KG1 (cell line): ENCODE results near the gene PFKFB3.

ENCODE experiments used
- DNase-seq: peaks from one replicate; lab custom pipeline; 2025; lab: John Stamatoyannopoulos, UW

The PFKFB3 gene

GRCh38 chr10:6220418-6221191 lies 17.9 kb downstream of the PFKFB3 start:
- DNase-seq, result no peak

GRCh38 chr10:6221192-6221940 lies 18.6 kb downstream of the PFKFB3 start:
- DNase-seq, result no peak

DNA sequence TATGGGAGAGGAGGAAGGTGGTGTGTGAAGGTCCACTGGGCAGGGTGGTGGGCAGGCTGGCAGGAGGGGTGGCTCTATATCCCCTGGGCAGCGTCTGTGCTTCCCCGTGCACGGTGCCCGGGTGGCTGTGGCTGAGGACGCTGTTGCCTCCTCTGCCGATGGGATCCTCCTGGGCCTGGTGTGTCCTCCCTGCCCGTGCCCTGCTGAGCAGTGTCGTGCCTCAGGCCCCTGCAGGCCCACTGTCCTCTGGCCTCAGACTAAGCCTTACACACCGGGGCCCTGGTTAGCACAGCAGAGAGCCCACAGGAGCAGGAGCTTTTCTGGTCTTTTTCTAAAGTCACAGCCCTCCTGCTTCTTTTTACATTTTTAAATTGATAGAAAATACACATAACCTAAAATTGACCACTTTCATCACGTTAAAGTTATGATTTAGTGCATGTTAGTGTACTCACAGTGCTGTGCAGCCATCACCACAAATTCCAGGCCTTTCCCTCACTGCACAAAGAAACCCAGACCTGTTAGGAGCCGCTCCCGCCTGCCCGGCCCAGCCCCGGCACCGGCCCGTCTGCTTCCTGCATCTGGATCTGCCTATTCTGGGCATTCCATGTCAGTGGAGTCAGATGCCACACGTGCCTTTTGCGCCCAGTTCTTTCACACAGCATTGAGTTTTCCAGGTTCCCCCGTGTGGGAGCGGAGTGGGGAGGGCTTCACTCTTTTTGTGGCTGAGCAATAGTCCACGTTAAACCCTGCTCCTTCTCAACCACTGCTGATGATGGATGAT lies 19.4 kb downstream of the PFKFB3 start:
- DNase-seq, result no peak

- DNase-seq, result no peak
Measured at GRCh38 chr10:6222755-6223154, 20.0 kb downstream of the PFKFB3 start.

DNA sequence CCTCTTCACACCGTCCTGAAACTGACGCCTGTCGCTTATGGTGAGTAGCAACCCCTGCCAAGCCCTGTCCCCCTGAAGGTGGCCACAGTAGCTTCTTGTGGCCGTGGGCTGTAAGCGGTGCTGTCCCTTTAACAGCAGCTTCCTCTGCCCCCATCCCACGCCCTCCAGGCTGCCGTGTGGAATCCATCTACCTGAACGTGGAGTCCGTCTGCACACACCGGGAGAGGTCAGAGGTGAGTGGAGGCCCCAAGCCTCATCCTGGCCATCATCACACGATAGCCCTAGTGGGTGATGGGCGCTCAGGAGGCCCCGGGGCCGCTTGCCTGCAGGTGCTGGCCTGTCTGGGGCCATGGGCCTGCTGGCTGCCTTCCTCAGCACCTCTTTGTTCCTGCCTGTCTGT lies 21.2 kb downstream of the PFKFB3 start:
- DNase-seq, result no peak

DNA sequence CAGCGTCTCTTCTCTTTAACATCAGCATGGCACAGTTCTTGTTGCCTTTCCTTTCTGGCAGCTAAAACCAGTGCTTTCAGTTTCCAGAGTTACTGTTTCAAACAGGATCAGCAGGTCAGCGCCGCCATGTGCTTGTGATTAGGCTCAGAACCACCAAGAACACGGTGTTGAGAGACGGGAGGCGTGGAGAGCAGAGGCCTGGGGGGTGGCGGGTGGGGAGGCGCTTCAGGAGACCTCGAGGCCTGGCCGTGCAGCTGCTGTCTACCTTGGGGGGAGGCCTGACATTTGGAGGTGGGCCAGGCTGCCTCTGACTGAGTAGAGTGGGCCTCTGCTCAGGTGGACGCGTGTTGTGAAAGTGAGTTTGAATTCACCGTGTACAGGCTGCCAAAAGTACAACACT lies 22.0 kb downstream of the PFKFB3 start:
- DNase-seq, result no peak

GRCh38 chr10:6225263-6225814 lies 22.6 kb downstream of the PFKFB3 start:
- no peak for DNase-seq

- DNase-seq, result no peak
Measured at GRCh38 chr10:6226216-6226615, 23.5 kb downstream of the PFKFB3 start.

DNA sequence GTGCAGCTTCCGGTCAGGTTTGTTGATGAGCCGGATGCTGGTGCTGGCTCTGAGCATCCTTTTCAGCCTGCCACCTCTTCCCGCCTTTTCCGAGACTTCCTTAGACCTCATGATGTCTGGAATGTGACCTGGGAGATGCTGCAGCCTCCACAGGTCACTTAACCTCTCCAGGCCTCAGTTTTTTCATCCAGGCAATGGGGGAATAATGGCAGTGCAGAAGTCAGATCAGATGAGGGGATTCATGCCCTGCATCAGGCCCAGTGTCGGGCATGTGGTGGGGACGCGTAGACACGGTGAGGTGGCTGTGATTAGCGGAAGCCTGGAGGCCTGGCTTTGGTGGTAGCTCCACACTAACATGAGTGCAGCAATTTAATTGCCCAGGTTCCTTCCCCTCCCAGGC lies 24.6 kb downstream of the PFKFB3 start:
- no peak for DNase-seq

GRCh38 chr10:6228010-6228511 lies 25.3 kb downstream of the PFKFB3 start:
- DNase-seq, result no peak

DNA sequence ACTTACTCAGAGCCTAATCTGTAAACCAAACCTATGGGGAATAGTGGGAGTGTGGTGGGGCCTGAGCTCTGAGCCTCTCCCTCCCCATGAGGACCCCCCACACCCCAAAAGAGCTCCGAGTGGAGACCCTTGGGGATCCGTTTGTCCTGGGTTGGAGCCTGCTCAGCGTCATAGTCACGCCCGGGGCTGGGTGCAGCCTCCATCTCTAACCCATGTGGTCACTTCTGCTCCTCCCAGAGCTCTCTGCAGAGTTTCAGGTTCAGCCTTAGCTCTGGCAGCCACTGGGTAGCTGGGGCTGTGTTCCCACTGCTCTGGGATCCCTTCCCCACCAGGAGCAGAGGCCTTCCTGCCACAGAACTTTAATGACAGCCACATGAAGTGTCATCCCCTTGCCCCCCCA lies 25.9 kb downstream of the PFKFB3 start:
- DNase-seq, result no peak

DNA sequence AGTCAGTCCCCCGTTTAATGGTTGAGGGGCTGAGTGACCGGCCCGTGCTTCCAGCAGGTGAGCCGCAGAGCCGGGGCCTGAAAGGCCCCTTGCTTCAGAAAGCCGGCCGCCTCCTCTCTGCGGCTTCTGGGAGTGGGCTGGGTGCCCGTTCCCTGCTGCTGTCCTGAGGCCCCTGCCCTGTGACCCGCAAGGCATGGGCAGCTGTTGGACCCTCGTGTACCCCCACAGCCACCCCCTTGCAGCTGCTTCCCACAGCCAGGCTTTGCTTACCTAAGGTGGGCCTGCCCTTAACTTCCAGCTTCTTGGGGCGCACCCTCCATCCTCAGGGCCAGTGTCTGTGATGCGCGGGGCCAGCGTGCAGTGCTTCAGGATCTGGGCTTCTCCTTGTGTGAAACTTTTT lies 26.6 kb downstream of the PFKFB3 start:
- DNase-seq, result no peak

DNA sequence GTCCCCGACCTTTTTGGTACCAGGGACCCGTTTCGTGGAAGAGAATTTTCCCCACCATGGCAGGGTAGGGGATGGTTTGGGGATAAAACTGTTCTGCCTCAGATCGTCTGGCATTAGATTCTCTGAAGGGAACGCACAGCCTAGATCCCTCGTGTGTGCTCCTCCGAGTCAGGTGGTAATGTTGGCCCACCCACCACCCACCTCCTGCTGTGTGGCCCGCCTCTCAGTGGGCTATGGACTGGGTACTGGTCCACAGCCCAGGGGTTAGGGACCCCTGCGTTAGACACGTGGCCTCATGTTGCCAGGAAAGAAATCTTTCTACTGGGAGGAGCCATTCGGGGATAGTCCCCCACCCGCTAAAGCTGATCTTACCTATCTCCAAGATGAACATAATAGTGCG lies 27.0 kb downstream of the PFKFB3 start:
- DNase-seq, result no peak

GRCh38 chr10:6230315-6230714 lies 27.6 kb downstream of the PFKFB3 start:
- no peak for DNase-seq

DNA sequence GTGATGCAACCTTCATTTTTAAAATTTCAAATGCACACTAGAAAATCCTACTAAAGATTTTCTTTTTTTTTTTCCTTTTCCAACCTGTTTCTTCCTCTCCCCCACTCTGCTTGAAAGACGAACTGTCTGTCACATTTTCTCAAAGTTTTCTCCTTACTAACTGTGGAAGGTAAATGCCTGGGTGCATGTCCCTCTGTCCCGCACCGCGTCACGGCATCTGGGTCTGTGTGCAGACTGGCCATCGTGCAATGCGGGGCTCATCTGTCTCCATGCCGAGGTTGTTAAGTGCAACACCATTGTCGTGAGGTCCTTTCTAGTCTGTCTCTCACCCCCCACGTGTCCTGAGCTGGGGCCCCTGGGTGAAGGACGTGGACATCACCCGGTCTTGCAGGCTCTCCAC lies 28.4 kb downstream of the PFKFB3 start:
- DNase-seq, result no peak

DNA sequence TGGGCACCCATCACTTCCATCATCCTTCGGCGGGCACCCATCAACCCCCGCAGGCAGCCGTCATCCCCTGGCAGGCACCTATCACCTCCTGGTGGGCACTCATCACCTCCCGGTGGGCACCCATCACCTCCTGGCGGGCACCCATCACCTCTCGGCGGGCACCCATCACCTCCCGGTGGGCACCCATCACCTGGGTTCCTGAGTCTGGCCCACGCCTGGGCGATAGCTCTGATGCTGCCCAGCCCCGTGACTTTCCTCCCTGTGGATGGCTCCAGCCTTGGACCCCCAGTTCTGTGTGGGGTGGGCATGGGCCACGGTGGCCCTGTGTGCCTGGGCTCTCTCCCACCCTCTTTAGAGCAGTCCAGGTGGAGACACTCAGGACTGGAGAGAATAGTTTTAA lies 29.0 kb downstream of the PFKFB3 start:
- no peak for DNase-seq

DNA sequence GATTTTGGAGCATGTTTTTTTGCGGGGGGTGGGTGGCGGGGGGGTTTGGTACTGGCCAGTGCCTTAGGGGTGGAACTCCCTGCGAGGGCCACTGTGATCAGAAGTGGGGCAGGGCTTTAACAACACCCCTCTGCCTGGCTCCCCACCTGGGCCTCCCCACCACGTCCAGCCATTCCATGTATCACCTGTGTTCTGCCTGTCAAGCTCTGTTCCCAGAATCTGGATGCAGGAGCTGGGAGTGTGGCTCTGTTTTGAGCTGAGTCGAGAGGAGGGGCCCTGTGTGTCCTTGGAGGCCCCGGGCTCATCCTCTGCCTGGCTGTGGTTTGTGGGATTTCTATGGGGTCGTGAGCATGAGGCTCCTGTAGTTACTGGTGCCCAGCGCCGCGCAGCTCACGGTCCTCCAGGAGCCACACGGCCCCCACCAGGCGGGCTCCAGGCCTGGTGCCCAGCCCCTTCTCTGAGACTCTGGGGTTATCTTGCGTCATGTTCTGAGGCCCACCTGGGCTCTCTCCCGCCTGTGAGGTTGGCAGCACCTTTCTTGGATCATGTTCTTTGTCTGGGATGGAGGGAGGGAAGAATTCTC lies 29.6 kb downstream of the PFKFB3 start:
- DNase-seq, result no peak

DNA sequence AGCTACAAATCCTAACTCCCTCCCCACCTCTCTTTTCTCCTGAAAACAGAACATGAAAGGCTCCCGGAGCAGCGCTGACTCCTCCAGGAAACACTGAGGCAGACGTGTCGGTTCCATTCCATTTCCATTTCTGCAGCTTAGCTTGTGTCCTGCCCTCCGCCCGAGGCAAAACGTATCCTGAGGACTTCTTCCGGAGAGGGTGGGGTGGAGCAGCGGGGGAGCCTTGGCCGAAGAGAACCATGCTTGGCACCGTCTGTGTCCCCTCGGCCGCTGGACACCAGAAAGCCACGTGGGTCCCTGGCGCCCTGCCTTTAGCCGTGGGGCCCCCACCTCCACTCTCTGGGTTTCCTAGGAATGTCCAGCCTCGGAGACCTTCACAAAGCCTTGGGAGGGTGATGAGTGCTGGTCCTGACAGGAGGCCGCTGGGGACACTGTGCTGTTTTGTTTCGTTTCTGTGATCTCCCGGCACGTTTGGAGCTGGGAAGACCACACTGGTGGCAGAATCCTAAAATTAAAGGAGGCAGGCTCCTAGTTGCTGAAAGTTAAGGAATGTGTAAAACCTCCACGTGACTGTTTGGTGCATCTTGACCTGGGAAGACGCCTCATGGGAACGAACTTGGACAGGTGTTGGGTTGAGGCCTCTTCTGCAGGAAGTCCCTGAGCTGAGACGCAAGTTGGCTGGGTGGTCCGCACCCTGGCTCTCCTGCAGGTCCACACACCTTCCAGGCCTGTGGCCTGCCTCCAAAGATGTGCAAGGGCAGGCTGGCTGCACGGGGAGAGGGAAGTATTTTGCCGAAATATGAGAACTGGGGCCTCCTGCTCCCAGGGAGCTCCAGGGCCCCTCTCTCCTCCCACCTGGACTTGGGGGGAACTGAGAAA lies 30.4 kb downstream of the PFKFB3 start:
- DNase-seq, result no peak

GRCh38 chr10:6233725-6234277 lies 31.1 kb downstream of the PFKFB3 start:
- DNase-seq, result no peak

DNA sequence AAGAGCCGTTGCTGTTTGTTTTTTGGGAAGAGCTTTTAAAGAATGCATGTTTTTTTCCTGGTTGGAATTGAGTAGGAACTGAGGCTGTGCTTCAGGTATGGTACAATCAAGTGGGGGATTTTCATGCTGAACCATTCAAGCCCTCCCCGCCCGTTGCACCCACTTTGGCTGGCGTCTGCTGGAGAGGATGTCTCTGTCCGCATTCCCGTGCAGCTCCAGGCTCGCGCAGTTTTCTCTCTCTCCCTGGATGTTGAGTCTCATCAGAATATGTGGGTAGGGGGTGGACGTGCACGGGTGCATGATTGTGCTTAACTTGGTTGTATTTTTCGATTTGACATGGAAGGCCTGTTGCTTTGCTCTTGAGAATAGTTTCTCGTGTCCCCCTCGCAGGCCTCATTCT lies 31.6 kb downstream of the PFKFB3 start:
- no peak for DNase-seq
